ENCODE data around the gene MX2. TPM values are rescaled to one million over a fixed set of nuclear protein-coding genes. Genes with fewer than 3 reads are reported as not detected.

MX2 gene
- total and polyA plus RNA-seq, 4 donors, result 4.2 to 33.4 (median 9.3) TPM

DNA sequence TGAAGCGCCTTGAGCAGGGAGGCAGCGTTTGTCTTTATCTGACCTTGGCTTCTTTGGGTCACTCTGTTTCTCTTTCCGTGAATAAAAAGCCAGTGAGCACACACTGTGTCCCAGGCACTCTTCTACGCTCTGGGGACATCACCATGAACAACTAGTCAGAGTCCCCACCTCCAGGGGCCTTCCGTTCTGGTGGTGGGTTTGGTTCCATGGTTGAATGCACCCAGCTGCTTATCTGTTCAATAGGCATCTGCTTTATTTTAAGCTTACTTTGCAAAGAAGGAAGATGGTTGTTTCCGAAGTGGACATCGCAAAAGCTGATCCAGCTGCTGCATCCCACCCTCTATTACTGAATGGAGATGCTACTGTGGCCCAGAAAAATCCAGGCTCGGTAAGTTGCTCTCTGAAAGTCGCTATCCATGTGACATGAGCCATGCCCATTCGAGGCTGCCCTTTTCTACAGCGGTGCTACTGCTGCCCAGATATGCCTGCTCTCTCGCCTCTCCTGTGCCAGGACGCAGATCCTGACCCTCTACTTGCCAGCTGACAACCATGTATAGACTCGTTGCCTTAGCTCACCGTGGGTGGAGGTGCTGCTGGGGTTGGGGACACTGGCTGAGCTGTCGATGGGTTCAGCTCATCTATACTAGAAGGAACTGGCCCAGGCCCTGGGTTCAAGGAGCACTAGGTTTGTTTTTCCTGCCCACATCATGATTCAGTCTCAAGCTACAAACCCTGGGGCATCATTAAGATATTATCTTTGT, 70.1 kb downstream of the MX2 start:
- Histone ChIP-seq H3K27ac (ENCODE audit: low read depth in 1 of 2, low read length in 1 of 2) (no peak overlapping the region), H3K27me3 (ENCODE audit: control insufficient read depth in 3 of 3, insufficient read depth in 3 of 3, low read length in 2 of 3) (peaks cover 0 to 8% (median 7%) of the 10 kb centered on the region in 3 donors), H3K4me3 (no peak overlapping the region), H3K36me3 (ENCODE audit: control insufficient read depth in 4 of 4, insufficient read depth in 4 of 4, low read length in 4 of 4) (peaks cover 1 to 40% (median 5%) of the 10 kb centered on the region in 4 donors), H3K9ac (ENCODE audit: insufficient read depth in 1 of 2, low read length in 2 of 2) (no peak overlapping the region), H3K4me1 (ENCODE audit: control insufficient read depth in 5 of 5, insufficient read depth in 5 of 5, low read length in 5 of 5) (peaks cover 0 to 9% (median 0%) of the 10 kb centered on the region in 5 donors), H3K9me3 (ENCODE audit: control insufficient read depth in 4 of 4, insufficient read depth in 3 of 4, low read length in 3 of 4) (peaks cover 0 to 4% (median 0%) of the 10 kb centered on the region in 4 donors)
- TF ChIP-seq, protein P1, sequence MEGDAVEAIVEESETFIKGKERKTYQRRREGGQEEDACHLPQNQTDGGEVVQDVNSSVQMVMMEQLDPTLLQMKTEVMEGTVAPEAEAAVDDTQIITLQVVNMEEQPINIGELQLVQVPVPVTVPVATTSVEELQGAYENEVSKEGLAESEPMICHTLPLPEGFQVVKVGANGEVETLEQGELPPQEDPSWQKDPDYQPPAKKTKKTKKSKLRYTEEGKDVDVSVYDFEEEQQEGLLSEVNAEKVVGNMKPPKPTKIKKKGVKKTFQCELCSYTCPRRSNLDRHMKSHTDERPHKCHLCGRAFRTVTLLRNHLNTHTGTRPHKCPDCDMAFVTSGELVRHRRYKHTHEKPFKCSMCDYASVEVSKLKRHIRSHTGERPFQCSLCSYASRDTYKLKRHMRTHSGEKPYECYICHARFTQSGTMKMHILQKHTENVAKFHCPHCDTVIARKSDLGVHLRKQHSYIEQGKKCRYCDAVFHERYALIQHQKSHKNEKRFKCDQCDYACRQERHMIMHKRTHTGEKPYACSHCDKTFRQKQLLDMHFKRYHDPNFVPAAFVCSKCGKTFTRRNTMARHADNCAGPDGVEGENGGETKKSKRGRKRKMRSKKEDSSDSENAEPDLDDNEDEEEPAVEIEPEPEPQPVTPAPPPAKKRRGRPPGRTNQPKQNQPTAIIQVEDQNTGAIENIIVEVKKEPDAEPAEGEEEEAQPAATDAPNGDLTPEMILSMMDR (IDR thresholded peaks at IDR 0.05; ENCODE audit: control extremely low read depth, extremely low read depth), result no peak
- no peak for DNase-seq
- 88 to 96% methylated on average over 16 of the region's 16 CpGs for WGBS, 2 donors
- ATAC-seq (ENCODE audit: insufficient read depth, low FRiP score), result no peak

DNA sequence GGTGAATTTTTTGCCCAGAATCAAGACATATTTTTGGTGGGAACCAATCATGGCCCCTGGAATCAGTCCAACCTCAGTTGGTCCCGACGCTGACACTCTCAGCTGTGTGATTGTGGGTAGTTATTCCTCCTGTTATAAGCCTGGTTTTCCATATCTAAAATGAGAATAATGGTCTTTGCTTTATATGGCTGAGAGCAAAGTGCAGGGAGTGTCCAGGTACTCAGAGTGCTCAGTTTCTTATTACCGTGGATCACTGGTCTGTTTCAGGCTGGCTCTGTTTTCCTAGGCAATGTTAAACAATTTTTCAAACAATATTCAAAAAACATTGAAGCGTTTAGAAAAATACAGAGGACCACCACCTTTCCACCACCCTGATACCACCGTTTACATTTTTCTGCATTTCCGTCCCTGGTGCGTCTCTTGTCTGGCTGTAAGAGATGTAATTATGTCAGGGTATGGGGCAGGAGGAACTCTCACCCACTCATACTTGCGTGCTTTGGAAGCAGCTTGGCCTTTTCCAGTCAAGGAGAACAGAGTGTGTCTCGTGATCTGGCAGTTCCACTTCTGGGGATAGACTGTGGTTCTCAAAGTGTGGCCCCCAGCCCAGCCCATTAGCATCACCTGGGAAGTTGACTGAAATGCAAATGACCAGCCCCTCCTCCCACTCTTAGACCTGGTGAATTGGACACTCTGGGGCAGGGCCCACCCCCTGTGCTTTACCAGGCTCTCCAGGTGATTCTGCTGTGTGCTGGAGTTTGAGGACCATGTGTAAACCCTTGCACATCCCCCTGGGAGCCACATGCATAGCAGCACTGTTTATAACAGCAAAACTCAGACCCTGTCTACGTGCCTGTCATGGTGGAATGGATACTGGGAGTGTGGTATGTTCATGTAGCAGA, 71.0 kb downstream of the MX2 start:
- Histone ChIP-seq H3K27me3 (ENCODE audit: control insufficient read depth in 3 of 3, insufficient read depth in 3 of 3, low read length in 2 of 3) (peaks cover 0 to 6% (median 0%) of the 10 kb centered on the region in 3 donors), H3K36me3 (ENCODE audit: control insufficient read depth in 4 of 4, insufficient read depth in 4 of 4, low read length in 4 of 4) (peaks cover 2 to 45% (median 5%) of the 10 kb centered on the region in 4 donors), H3K9ac (ENCODE audit: insufficient read depth in 1 of 2, low read length in 2 of 2) (no peak overlapping the region), H3K27ac (ENCODE audit: low read depth in 1 of 2, low read length in 1 of 2) (no peak overlapping the region), H3K9me3 (ENCODE audit: control insufficient read depth in 4 of 4, insufficient read depth in 3 of 4, low read length in 3 of 4) (peaks cover 0 to 4% (median 0%) of the 10 kb centered on the region in 4 donors), H3K4me1 (ENCODE audit: control insufficient read depth in 5 of 5, insufficient read depth in 5 of 5, low read length in 5 of 5) (peaks cover 0 to 4% (median 0%) of the 10 kb centered on the region in 5 donors), H3K4me3 (no peak overlapping the region)
- TF ChIP-seq, protein P1 (IDR thresholded peaks at IDR 0.05; ENCODE audit: control extremely low read depth, extremely low read depth), result no peak
- ATAC-seq (ENCODE audit: insufficient read depth, low FRiP score), result no peak
- no peak for DNase-seq
- 77 to 95% methylated on average over 10 of the region's 10 CpGs for WGBS, 2 donors

DNA sequence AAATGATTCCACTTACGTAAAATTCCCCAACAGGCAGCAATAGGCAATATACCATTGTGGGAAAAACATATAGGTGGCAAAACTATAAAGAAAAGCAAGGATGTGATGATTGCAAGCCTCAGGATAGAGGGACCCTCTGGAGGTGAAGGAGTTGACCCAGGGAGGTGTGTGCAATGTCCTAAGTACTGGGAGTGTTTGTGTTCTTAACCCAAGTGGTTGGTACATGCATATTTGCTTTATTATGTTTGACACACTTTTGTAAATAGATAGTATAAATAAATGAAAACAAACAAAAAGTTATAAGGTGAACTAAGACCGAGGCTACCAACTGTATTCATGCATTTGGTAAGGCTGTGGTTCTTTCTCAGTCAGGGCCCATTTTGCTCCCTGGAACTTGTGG, 71.7 kb downstream of the MX2 start:
- no peak overlapping the region for H3K9ac ChIP-seq (ENCODE audit: insufficient read depth in 1 of 2, low read length in 2 of 2)
- H3K27me3 ChIP-seq (ENCODE audit: control insufficient read depth in 3 of 3, insufficient read depth in 3 of 3, low read length in 2 of 3), result no peaks in the 10 kb centered on the region
- H3K9me3 ChIP-seq (ENCODE audit: control insufficient read depth in 4 of 4, insufficient read depth in 3 of 4, low read length in 3 of 4), result peaks cover 0 to 4% (median 0%) of the 10 kb centered on the region in 4 donors
- peaks cover 2 to 44% (median 8%) of the 10 kb centered on the region in 4 donors for H3K36me3 ChIP-seq (ENCODE audit: control insufficient read depth in 4 of 4, insufficient read depth in 4 of 4, low read length in 4 of 4)
- TF ChIP-seq, protein P1 (IDR thresholded peaks at IDR 0.05; ENCODE audit: control extremely low read depth, extremely low read depth), result no peak
- ATAC-seq (ENCODE audit: insufficient read depth, low FRiP score) (no peak), DNase-seq (no peak)
- 84 to 85% methylated on average over 2 of the region's 2 CpGs for WGBS, 2 donors
- no peak overlapping the region for H3K27ac ChIP-seq (ENCODE audit: low read depth in 1 of 2, low read length in 1 of 2)
- H3K4me3 ChIP-seq, result no peak overlapping the region
- H3K4me1 ChIP-seq (ENCODE audit: control insufficient read depth in 5 of 5, insufficient read depth in 5 of 5, low read length in 5 of 5), result peaks cover 0 to 4% (median 0%) of the 10 kb centered on the region in 5 donors

Data from lung (tissue), 12 donors.